Measurements from ENCODE around the gene DEPDC7. TPM values are rescaled to one million over a fixed set of nuclear protein-coding genes. Genes with fewer than 3 reads are reported as not detected.
"Not testable (repeated sequence)": the region's sequence is repeated elsewhere in the genome, so short reads cannot be mapped to it uniquely, and the experiment has no call there.

Gene DEPDC7
- total RNA-seq, 1 experiment from 2014 or later = 6.0 TPM

DNA sequence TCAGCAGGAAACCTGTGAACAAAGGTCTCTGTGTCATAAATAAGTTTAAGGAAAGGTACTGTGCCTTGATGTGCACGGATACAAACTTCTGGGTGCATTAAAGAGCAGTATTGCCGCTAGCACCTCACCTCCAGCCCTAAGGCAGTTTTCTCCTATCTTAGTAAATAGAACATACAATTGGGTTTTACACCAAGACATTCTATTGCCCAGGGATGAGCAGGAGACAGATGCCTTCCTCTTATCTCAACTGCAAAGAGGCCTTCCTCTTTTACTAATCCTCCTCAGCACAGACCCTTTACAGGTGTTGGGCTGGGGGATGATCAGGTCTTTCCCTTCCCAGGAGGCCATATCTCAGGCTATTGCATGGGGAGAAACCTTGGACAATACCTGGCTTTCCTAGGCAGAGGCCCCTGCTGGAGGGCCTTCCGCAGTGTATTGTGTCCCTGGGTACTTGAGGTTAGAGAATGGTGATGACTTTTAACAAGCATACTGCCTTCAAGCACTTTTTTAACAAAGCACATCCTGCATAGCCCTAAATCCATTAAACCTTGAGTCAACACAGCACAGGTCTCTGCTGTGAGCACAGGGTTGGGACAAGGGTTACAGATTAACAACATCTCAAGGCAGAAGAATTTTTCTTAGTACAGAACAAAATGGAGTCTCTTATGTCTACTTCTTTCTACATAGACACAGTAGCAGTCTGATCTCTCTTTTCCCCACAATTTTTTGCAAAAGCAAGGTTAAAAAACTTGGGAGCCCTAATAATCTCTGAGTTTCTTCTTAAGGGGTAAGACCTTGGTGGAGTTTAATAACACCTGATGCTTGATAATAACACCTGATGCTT, 34.1 kb downstream of the DEPDC7 start:
- DNase-seq (ENCODE audit: low spot score); in situ Hi-C loops (cut with HindIII; ENCODE audit: low sequenced_read_pairs): not testable (repeated sequence)

DNA sequence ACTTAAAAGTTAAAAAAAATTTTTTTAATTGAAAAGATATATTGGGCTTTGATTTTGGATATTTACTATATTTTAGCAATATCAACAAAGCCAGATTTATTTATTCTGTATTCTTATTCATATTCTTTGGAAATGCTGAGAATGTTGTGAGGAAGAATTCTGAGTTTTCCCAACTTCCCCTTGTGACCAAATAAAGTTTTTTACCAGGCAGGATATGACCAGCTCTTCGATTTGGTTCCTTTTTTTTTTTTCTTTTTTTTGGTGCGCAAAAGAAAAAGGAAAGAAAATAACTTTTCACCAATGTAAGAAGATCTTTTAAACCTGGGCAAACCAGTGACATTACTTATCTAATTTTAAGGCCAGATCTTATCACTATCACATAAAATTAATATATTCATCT, 36.6 kb downstream of the DEPDC7 start:
- in situ Hi-C loops (cut with HindIII; ENCODE audit: low sequenced_read_pairs) = no loop called here
- DNase-seq (ENCODE audit: low spot score) = no peak

DNA sequence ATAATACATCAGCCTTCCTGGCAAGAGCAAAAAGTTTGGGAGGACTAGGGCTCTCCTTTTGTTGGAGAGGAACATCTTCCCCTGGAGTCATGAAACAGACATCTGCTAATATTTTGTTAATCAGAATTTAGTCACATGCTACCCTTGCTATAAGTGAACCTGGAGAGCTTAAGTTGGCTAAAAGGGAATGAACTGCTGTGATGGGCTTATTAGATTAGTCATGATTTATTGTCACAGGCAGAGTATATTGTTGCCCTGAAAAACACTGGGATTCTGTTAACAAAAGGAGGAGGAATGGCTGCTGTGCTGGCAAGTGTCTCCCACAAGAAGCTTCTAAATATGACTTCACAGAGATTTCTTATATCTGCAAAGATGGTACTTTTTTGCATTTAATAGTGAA, 39.7 kb downstream of the DEPDC7 start:
- DNase-seq (ENCODE audit: low spot score) = no peak
- in situ Hi-C loops (cut with HindIII; ENCODE audit: low sequenced_read_pairs) = no loop called here

- DNase-seq (ENCODE audit: low spot score) = no peak
- in situ Hi-C loops (cut with HindIII; ENCODE audit: low sequenced_read_pairs) = no loop called here
Observed at GRCh38 chr11:33057284-33057683, 41.6 kb downstream of the DEPDC7 start.

DNA sequence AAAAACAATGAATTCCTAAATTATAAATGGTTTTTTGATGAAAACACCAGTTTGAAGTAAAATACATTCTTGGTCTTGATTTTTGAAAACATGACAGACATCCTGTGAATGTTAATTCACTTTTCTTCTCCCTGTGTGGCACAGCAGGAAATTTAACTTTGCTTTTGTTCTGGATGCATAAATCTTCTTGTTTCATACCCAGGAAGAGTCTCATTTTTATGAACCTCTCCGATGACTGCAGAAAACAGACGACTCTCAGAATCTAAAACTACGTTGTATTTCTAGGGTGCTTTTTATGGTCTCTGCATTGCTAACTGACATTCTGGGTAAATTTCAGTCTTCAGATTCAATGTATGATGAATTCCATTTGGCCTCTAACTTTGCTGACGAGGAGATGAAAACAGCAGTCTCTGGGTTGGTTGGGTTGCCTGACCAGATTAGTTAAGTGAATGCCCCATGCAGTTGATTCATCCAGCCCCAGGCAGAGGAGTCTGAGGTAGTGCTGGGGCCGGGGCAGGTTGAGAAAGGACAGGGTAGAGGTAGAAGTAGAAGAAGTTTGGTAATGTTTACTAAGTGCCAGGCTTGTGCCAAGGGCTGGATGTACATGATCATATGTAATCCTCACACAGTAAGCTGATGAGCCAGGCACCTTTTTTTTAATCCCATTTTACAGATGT, 43.8 kb downstream of the DEPDC7 start:
- DNase-seq (ENCODE audit: low spot score) = no peak
- in situ Hi-C loops (cut with HindIII; ENCODE audit: low sequenced_read_pairs) = loop anchor here (5.0 kb wide), 1 partner anchor 92 kb away; no protein-coding TSS in a partner anchor

DNA sequence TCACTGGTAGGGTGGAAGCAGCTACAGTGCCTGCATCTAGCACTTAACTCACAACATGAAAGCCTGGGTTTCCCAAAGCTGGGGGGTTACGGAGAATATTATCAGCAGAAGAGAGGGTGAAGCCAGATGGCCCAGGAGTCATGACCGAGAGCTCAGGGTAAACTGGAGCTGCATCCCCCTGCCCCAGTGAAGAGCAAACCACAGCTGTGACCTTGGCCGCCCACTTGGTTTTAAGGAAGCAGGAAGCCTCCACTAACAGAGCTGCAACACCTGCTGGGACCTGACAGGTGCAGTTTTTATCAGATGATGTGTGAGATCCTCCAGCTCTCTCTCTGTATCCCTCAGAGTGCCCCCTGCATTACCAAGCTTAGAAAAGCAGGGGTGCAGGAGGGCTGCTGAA, 44.6 kb downstream of the DEPDC7 start:
- no peak for DNase-seq (ENCODE audit: low spot score)

DNA sequence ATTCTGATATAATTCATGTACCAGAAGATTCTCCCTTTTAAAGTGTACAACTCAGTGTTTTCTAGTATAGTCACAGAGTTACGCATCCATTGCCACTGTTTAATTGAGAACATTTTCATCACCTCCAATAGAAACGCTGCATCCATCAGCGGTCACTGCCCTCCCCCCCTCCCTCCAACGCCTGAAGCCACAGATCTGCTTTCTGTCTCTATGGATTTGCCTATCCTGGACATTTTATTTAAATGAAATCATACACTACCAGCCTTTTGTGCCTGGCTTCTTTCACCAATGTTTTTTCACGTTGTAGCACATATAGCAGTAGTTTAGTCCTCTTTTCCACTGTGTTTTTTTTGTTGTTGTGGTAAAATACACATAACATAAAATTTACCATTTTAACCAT, 46.5 kb downstream of the DEPDC7 start:
- in situ Hi-C loops (cut with HindIII; ENCODE audit: low sequenced_read_pairs) = loop anchor here (5.0 kb wide), 1 partner anchor 95 kb away; no protein-coding TSS in a partner anchor
- DNase-seq (ENCODE audit: low spot score) = no peak

More for the DNA sequence above, 44.6 kb downstream of the DEPDC7 start:
- in situ Hi-C loops (cut with HindIII; ENCODE audit: low sequenced_read_pairs) = loop anchor here (5.0 kb wide), 1 partner anchor 93 kb away; no protein-coding TSS in a partner anchor

GRCh38 chr11:33063326-33063881, 47.7 kb downstream of the DEPDC7 start:
- in situ Hi-C loops (cut with HindIII; ENCODE audit: low sequenced_read_pairs) = loop anchor here (5.0 kb wide), 1 partner anchor 96 kb away; no protein-coding TSS in a partner anchor
- DNase-seq (ENCODE audit: low spot score) = no peak

- in situ Hi-C loops (cut with HindIII; ENCODE audit: low sequenced_read_pairs) = loop anchor here (5.0 kb wide), 1 partner anchor 97 kb away; no protein-coding TSS in a partner anchor
- peak; percentile 10 for DNase-seq (ENCODE audit: low spot score)
Observed at GRCh38 chr11:33064033-33064825, 48.6 kb downstream of the DEPDC7 start.

DNA sequence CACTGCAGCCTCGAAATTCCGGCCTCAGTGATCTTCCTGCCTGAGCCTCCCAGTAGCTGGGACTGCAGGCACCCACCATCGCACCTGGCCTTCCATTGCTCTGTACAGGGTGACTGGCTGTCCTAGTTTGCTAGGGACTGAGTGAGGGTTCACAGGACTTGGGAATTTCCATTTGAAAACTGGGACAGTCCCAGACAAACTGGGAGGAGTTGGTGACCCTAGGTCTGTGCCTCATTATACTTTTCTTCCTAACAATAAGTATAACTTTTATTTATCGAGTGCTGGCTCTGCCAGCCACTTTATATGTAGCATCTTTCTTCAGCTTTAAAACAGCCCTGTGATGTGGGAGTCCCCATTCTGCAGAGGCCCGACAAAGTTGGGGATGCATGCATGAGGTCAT, 49.2 kb downstream of the DEPDC7 start:
- no peak for DNase-seq (ENCODE audit: low spot score)
- in situ Hi-C loops (cut with HindIII; ENCODE audit: low sequenced_read_pairs) = loop anchor here (5.0 kb wide), 1 partner anchor 98 kb away; no protein-coding TSS in a partner anchor

DNA sequence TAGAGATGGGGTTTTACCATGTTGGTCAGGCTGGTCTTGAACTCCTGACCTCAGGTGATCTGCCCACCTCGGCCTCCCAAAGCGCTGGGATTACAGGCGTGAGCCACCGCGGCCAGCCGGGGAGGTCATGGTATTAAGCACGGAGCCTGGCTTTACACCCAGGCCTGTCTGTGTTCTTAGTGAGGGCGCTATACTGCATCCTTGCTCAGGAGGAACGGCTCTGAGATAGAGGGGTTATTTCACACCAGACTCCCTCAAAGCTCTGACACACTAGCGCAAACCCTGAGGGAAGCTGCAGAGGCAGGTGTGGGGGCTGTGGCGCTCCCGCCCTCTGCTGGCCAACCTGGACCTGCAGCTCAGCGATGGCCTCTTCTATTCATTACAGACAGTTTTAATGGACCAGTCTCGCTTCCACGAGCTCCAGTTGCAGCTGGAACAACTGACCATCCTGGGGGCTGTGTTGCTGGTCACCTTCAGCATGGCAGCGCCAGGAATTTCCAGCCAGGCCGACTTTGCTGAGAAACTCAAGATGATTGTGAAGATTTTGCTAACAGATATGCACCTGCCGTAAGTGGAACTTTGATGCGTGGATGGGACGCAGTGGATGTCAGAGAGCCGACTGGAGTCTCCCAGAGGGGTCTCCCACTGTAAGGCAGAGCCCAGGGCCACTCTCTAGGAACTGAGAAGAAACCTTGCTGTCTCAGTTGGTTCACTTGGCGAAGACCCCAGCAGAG, 49.9 kb downstream of the DEPDC7 start:
- in situ Hi-C loops (cut with HindIII; ENCODE audit: low sequenced_read_pairs) = no loop called here
- DNase-seq (ENCODE audit: low spot score) = peak; percentile 49

DNA sequence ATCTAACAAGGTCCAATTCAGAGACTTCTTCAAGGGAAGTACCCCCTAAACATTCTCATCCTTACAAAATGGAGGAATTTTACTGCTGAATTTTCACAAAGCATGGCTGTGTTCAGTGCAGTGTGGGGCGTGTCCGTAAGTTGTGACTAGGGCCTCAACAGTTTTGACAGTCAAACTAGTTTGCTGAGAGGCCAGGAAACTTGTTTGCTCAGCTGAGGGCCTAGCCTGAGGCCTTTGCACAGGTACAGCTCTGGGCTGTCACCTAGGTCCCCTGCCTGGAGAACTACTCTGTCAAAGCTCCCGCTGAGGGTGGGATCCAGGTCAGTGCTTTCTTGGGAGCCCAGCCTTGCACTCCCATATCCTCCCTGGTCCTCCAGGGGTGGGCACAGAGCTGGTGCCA, 51.6 kb downstream of the DEPDC7 start:
- in situ Hi-C loops (cut with HindIII; ENCODE audit: low sequenced_read_pairs) = no loop called here
- DNase-seq (ENCODE audit: low spot score) = no peak

DNA sequence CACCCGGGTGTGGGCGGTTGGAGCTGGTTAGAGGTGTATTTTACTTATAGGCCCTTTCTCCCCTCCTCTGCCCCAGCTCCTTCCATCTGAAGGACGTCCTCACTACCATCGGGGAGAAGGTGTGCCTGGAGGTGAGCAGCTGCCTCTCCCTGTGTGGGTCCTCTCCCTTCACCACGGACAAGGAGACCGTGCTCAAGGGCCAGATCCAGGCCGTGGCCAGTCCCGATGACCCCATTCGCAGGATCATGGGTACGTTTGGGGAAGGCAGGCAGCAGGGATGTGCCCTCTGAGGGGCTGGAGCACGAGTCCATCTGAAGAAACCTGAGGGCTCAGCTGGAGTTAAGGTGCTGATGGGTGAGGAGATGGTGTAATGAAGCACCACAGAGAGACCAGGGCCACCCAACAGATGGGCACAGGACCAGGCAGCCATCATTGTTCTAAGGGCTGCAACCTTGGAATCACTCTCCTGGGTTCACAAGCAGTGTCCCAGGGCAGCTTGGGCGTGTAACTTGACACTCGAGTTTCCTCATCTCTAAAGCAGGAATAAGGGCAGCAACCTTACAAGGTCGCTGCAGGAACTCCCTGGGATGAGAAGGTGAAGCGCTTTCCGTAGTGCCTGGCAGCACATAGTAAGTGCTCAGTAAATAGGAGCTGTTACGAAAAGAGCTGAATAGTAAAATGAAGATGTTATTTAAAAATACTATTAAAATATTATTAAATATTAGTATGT, 53.1 kb downstream of the DEPDC7 start:
- no peak for DNase-seq (ENCODE audit: low spot score)
- in situ Hi-C loops (cut with HindIII; ENCODE audit: low sequenced_read_pairs) = no loop called here

DNA sequence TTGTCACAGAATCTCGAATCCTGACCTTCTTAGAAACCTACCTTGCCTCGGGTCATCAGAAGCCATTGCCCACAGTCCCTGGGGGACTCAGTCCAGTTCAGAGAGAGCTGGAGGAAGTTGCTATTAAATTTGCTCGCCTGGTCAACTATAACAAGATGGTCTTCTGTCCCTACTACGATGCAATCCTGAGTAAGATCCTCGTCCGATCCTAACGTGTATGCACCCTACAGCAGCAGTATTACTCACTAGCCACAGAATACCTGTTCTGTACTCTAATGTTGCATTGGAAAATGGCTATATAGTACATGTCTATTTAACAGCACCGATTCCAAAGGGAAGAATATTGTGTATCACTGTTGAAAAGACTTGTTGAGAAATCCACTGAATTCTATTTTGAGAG, 56.8 kb downstream of the DEPDC7 start:
- in situ Hi-C loops (cut with HindIII; ENCODE audit: low sequenced_read_pairs) = no loop called here

More for the DNA sequence above, 56.8 kb downstream of the DEPDC7 start:
- DNase-seq (ENCODE audit: low spot score) = no peak
